ENCODE results near the gene KLHDC9. TPM values are rescaled to one million over a fixed set of nuclear protein-coding genes. Genes with fewer than 3 reads are reported as not detected.

Gene KLHDC9
- total and polyA plus RNA-seq, 2 of the 13 experiments (the other 11 are each of a cell fraction or from before 2014, with no cell fraction given) = 2.9 TPM

DNA sequence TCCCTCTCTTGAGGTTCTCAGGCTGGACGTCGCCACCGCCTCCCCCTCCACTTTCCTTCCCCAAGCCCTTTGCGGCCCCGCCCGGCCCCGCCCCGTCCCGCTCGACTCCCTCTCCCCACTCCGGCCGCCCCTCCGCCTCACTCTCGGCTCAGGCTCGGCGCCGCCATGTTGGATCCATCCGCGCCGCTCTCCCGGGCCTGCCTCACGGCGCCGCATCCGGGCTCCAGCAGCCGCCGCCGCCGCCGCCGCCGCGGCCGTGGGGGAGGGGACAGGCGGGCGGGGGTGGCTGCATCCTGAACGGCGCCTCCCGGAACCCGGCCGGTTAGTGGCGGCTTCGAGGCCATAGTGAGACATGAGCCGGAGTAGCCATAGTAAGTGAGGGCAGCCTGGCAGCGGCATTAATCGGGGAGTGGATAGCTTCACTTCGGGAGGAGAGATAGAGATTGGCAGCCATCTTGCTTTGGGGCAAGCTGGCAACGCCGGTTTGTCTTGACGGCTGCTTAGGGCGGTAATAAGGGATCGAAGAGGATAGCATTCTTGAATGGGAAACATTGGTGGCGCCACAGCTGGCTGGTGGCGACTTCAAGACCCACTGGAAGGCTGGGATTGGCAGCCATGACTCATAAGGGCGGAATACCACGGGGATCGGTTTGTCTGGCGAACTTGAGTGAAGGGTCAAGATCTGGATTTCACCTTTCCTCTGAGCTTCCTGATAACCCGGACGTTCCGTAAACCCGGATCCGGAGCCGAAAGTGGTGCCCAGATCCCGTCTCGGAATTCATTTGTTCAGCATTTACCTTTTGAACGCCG is 34.5 kb downstream of the KLHDC9 start, which contains the start of gene DEDD (continued):
- peak; percentile 48; the same call in 1 of the 2 replicates for TF ChIP-seq ZNF142 (CRISPR knock-in tag; IDR thresholded peaks at IDR 0.05)
- TF ChIP-seq HOXA3 (CRISPR knock-in tag; IDR thresholded peaks at IDR 0.05) = peak; percentile 97
- peak; percentile 39; the same call in 1 of the 2 replicates for TF ChIP-seq BCL6 (CRISPR knock-in tag; IDR thresholded peaks at IDR 0.05)
- TF ChIP-seq ZNF207 (IDR thresholded peaks at IDR 0.05; ENCODE audit: borderline replicate concordance) = no peak
- no peak for TF ChIP-seq ZNF10 (CRISPR knock-in tag; IDR thresholded peaks at IDR 0.05; ENCODE audit: borderline replicate concordance, low read depth)
- no peak for TF ChIP-seq ZNF75D (CRISPR knock-in tag; IDR thresholded peaks at IDR 0.05; ENCODE audit: borderline replicate concordance)
- 0 out of 2 replicates have a peak, but pooled peaks have one; percentile 35 for TF ChIP-seq ZNF546 (CRISPR knock-in tag; conservative IDR thresholded peaks at IDR 0.05)
- TF ChIP-seq ZBTB43 (CRISPR knock-in tag; conservative IDR thresholded peaks at IDR 0.05) = 0 out of 2 replicates have a peak, but pooled peaks have one; percentile 23
- TF ChIP-seq MXD1 (CRISPR knock-in tag; IDR thresholded peaks at IDR 0.05) = 0 out of 2 replicates have a peak, but pooled peaks have one; percentile 39
- TF ChIP-seq, protein P1, sequence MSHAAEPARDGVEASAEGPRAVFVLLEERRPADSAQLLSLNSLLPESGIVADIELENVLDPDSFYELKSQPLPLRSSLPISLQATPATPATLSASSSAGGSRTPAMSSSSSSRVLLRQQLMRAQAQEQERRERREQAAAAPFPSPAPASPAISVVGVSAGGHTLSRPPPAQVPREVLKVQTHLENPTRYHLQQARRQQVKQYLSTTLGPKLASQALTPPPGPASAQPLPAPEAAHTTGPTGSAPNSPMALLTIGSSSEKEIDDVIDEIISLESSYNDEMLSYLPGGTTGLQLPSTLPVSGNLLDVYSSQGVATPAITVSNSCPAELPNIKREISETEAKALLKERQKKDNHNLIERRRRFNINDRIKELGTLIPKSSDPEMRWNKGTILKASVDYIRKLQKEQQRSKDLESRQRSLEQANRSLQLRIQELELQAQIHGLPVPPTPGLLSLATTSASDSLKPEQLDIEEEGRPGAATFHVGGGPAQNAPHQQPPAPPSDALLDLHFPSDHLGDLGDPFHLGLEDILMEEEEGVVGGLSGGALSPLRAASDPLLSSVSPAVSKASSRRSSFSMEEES (CRISPR knock-in tag; IDR thresholded peaks at IDR 0.05) = 0 out of 2 replicates have a peak, but pooled peaks have one; percentile 3
- no peak for TF ChIP-seq KDM4B (CRISPR knock-in tag; IDR thresholded peaks at IDR 0.05)
- TF ChIP-seq MAX (IDR thresholded peaks at IDR 0.05) = peak; percentile 40
- TF ChIP-seq DRAP1 (CRISPR knock-in tag; IDR thresholded peaks at IDR 0.05) = peak; percentile 9; the same call in 1 of the 2 replicates
- TF ChIP-seq ZBTB37 (CRISPR knock-in tag; IDR thresholded peaks at IDR 0.05) = peak; percentile 52; the same call in 1 of the 2 replicates
- no peak for TF ChIP-seq ARNT (IDR thresholded peaks at IDR 0.05)
- TF ChIP-seq FOSL1 (CRISPR knock-in tag; IDR thresholded peaks at IDR 0.05; ENCODE audit: borderline replicate concordance) = peak; percentile 31; the same call in 1 of the 2 replicates
- peak; percentile 68 for TF ChIP-seq SKI (IDR thresholded peaks at IDR 0.05; ENCODE audit: partially characterized antibody)
- TF ChIP-seq KDM1A (CRISPR knock-in tag; IDR thresholded peaks at IDR 0.05) = no peak

Data from HepG2 (cell line).